Spleen (tissue), 7 donors: ENCODE results near the gene PTGES.

ENCODE experiments used
- POLR2A ChIP-seq, 3 donors: fragments of 450-650 bp; IDR thresholded peaks; one replicate each; pipeline ENCODE4 v1.5.1; 2017; ENCODE audit warnings: antibody characterized with exemption in 3 of 3, mild to moderate bottlenecking in 1 of 3
- TF ChIP-seq, protein P1 (sequence below), 11 experiments: fragments of 200-600 bp in 7 of 11; fragments of 450-650 bp in 4 of 11; sonication (generic) in 4 of 11; IDR thresholded peaks in 8 of 11; conservative IDR thresholded peaks in 3 of 11; 1 replicate in 7 of 11; 2 replicates in 4 of 11; pipeline versions ENCODE4 v1.4.0 to v1.8.0; 2016 to 2021; ENCODE audit warnings: antibody characterized with exemption in 11 of 11, inconsistent platforms in 4 of 11, mild to moderate bottlenecking in 1 of 11
- donor health status: DM: no; HTN: no; CAD: no; lungs with moderate emphysema.
- donor health status: DM: no; HTN: no; CAD: no.
- donor health status: DM: no; HTN: no; CAD: no.

DNA sequence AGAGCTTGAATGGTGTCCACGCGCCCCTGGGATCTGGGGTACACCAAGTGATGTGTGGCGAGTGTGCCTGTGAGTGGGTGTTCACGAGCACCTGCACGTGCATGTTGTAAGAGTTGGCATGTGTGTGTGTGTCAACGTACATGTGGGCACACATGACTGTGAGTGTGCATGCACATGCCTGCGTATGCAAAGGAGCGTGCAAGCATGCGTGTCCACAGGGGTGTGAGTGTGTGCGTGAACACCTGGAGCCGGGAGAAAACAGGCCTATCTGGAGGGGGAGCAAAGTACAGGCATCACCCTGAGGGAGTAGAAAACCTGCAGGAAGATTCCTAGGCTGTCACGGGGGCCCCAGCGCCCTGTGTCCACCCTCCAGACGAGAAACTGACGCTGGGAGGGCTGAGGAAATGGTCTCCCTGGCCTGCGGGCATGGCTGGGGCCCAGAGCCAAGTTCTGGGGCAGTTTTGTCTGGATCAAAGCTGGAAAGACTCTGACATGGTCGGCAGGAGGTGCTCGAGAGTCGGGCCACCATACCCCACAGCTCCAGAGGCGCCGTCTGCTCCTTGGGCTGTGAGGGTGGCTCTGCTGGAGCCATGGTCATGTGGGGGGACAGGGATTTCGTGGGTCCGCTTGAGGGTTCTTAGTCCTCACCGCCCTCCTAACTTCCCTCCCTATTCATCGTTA is 31.8 kb downstream of the PTGES start:
- TF ChIP-seq, protein P1, sequence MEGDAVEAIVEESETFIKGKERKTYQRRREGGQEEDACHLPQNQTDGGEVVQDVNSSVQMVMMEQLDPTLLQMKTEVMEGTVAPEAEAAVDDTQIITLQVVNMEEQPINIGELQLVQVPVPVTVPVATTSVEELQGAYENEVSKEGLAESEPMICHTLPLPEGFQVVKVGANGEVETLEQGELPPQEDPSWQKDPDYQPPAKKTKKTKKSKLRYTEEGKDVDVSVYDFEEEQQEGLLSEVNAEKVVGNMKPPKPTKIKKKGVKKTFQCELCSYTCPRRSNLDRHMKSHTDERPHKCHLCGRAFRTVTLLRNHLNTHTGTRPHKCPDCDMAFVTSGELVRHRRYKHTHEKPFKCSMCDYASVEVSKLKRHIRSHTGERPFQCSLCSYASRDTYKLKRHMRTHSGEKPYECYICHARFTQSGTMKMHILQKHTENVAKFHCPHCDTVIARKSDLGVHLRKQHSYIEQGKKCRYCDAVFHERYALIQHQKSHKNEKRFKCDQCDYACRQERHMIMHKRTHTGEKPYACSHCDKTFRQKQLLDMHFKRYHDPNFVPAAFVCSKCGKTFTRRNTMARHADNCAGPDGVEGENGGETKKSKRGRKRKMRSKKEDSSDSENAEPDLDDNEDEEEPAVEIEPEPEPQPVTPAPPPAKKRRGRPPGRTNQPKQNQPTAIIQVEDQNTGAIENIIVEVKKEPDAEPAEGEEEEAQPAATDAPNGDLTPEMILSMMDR (IDR thresholded peaks at IDR 0.05 in 8 of 11, conservative IDR thresholded peaks at IDR 0.05 in 3 of 11), result no peak
- TF ChIP-seq POLR2A (IDR thresholded peaks at IDR 0.05), result no peak
